HG02885 (cell line): ENCODE results near the gene IGF2BP2.
"Not testable (repeated sequence)": the region's sequence is repeated elsewhere in the genome, so short reads cannot be mapped to it uniquely, and the experiment has no call there.

Source experiments
- ATAC-seq: cut with Tn5 transposase; IDR thresholded peaks from one replicate; pipeline ENCODE4 v1.9.1; 2021; ENCODE audit warnings: mild to moderate bottlenecking; ENCODE audit not compliant: unreplicated experiment, poor library complexity

IGF2BP2 gene

DNA sequence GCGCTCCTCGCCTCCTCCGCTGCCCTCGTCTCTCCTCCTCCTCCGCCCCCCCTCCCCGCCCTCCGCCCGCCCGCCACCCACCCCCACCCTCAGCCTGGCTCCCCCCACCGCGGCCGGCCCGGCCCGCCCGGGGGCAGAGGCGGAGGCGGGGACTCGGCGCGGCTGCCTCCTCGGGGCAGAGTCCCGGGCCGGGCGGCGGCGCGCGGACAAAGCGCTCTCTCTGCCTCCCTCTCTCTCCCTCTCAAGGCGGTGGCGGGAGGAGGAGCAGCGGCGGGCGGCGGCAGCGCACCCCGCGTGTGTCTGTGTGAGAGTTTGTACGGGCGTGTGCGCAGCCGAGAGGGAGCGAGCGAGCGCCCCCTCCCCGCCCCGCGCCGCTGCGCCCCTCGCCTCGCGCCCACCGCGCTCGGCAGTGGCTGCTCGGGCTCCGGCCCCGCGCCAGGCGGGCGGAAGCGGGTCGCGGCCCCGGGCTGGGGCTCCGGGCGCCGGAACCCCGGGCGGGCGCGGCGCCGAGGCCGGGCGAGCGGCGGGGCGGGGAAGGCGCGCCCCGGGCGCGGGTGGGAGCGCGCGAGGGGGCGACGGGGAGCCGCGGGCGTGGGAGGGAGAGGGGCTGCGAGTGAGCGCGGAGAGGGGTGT is at the start of gene IGF2BP2:
TSS of gene IGF2BP2 (minus strand) at position 37 of the 633 bp plus-strand sequence. CDS start 82 bp downstream, outside the sequence.
- ATAC-seq: peak; percentile 71

DNA sequence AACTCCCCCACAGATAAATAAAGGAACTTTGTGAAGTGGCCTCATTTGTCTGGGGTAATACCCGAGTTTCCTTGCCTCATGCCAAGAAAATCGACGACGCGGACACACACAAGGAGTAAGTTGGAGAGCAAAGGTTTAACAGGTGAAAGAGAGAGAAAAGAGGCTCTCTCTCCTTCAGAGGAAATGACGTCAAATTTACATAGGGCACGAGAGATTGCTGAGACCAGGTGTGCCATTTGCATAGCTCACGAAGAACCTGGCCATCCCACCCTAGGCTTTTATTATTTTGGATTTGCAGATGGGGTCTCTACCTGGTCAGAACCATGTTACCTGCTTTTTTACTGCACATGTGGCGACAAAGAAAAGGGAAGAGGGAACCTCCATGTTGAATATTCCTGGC is 49.3 kb upstream of the IGF2BP2 start:
- no peak for ATAC-seq

DNA sequence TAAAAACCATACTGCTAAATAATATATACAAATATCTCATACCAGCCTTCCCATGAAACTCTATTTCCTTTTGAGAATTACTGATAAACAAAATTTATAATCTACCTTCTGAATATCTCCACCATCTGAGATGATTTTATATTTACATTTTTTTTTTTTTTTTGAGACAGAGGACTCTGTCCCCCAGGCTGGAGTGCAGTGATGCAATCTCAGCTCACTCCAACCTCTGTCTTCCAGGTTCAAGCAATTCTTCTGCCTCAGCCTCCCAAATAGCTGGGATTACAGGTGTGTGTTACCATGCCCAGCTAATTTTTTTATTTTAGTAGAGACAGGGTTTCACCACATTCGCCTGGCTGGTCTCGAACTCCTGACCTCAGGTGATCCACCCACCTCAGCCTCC is 42.8 kb upstream of the IGF2BP2 start:
- ATAC-seq: no peak

DNA sequence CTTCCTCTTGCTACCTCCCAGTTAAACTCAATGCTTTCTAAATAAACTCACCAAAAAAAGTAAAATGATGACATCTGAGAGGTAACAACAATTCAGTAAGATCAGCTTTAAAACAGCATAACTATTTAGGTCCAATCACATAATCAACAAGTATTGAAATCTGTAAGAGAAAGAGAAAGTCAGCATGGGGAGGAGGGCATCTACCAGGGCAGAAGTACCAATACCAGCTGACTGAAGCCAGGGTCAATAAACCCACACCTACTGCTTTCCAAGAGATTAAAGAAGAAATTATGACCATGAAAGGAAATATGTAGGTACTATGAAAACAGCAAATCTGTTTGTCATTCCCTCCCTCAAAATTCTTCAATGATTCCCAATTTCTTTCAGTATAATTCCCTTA is 42.2 kb upstream of the IGF2BP2 start:
- ATAC-seq: no peak

DNA sequence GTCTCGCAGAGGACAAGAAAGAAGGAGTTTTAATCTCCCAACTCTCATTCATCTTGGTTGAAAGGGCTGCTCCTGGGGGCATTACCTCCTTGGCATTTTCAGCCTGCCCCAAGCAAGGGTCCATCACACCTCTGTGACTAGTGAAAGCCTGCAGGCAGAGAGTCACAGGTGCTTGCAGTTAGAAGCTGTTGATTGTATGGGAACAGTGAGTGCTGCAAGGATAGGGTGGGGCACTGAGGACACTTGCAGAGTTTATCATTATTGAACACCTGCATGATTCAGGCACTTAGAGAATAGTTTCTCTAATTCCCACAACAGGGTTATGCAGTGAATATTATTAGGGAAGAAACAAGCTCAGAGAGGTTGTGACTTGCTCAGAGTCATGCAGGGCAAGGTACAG is 41.7 kb upstream of the IGF2BP2 start:
- no peak for ATAC-seq

DNA sequence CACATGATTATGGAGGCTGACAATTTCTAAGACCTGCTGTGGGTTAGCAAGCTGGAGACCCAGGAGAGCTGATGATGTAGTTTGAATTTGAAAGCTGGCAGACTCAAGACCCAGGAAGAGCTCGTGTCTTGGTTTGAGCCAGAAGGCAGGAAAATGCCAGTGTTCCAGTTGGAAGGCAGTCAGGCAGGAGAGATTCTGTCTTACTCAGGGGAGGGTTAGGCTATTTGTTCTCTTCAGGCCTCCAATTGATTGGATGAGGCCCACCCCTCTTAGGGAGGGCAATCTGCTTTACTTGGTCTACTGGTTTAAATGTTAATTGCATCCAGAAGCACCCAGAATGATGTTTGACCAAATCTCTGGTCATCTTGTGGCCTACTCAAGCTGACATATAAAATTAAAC is 40.4 kb upstream of the IGF2BP2 start:
- ATAC-seq: no peak

DNA sequence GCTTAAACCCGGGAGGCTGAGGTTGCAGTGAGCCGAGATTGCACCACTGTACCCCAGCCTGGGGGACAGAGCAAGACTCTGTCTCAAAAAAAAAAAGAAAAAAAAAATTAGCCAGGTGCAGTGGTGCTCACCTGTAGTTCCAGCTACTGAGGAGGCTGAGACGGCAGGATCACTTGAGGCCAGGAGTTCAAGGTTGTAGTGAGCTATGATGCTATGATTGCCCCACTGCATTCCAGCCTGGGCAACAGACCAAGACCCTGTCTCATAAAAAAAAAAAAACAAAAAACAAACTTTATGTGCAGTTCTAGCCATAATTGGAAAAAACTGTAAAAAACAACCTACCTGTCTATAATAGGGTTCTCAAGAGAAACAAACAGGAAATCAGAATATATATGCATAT is 39.9 kb upstream of the IGF2BP2 start:
- ATAC-seq: no peak

DNA sequence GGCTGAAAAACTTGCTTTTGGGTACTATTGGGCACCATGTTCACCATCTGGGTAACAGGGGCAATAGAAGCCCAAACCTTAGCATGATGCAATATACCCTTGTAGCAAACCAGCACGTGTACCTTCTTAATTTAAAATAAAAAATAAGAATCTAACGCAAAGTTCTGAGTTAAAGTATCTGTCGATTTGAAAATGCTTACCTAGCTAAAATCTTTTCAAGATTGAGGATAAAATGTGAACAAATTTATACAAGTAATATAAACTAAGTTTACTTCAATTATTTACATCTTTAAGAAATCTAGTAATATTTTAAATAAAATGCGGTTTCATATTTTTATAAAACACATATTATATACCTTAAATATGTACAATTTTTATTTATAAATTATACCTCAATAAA is 38.1 kb upstream of the IGF2BP2 start:
- no peak for ATAC-seq

DNA sequence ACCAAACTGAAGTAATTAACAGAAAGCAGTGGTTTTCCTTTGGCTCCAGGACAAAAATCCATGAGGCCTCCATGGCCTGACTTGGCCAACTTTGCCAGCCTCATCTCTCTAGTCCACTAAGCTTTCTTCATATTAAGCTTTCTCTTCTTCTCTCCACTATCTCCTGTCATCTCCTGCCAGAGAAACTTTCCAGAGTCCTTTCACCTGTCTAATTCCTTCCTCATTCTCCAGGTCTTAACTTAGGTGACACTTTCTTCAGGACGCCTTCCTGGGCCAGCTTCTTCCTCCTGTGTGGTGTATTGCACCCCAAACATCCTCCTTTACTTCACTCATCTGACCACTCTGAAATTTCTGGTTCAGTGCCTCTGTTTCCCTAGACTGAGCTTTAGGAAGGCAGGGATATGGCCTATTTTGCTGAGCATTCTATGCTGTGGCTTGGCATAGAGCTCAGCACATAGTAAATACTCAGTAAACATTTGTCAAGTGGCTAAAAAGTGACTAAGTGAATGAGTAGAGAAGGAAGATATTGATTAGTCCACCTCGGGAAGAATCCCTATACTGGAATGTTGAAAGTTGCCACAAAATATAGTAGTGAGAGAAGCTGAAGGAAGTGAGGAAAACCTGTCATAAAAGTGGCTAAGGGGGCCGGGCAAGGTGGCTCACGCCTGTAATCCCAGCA is 34.6 kb upstream of the IGF2BP2 start:
- ATAC-seq: no peak

DNA sequence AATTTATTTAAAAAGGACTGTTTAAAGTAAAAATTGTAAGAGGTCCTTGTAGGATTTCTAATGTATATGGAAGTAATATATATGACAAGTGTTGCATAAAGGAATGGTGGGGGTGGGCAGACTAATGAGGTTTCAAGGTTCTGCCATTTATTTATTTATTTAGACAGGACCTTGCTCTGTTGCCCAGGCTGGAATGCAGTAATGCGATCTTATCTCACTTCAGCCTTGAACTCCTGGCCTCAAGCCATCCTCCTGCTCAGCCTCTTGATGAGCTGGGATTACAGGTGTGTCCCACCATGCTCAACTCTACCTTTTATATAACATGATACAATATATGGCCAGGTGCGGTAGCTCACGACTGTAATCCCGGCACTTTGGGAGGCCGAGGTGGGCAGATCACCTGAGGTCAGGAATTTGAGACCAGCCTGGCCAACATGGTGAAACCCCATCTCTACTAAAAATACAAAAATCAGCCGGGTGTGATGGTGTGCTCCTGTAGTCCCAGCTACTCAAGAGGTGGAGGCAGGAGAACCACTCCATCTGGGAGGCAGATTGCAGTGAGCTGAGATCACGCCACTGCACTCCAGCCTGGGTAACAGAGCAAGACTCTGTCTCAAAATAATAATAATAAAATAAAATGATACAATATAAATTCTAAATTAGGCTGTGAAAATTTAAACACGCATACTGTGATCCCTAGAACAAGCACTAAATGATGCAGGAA is 33.8 kb upstream of the IGF2BP2 start:
- no peak for ATAC-seq

DNA sequence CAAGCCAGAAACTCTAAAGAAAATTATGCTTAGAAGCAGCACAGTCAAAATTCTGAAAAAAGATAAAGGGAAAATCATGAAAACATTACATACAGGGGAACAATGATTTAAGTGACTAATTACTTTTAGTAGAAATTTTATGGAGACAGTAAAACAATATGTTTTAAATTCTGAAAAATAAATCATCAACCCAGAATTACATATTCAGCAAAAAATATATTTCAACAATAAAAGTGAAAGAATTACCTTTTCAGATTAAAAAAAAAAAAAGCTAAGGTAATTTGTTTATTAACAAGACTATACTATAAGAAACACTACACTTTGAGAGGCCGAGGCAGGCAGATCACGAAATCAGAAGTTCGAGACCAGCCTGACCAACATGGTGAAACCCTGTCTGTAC is 32.4 kb upstream of the IGF2BP2 start:
- ATAC-seq: no peak

DNA sequence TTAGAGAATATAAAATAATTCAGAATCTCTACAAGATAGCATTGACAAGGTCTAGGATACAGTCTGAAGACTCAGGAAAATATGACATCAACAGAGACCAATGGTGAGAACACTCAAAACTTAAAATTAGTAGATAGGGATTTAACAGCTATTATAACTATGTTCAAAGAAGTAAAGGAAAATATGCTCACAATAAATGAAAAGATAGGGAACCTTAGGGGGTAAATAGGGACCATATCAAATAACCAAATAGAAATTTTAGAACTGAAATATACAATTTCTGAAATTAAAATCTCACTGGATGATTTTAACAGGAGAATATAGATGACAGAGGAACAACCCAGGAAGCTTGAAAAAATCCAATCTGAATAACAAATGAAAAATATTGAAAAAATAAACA is 31.8 kb upstream of the IGF2BP2 start:
- no peak for ATAC-seq

DNA sequence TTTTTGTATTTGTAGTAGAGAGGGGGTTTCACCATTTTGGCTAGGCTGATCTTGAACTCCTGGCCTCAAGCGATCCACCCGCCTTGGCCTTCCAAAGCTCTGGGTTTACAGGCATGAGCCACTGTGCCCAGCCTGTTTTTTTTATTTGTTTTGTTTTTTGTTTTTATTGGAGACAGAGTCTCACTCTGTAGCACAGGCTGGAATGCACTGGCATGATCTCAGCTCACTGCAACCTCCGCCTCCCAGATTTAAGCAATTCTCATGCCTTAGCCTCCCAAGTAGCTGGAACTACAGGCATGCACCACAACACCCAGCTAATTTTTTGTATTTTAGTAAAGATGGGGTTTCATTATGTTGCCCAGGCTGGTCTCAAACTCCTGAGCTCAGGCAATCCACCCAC is 28.9 kb upstream of the IGF2BP2 start:
- ATAC-seq: not testable (repeated sequence)

DNA sequence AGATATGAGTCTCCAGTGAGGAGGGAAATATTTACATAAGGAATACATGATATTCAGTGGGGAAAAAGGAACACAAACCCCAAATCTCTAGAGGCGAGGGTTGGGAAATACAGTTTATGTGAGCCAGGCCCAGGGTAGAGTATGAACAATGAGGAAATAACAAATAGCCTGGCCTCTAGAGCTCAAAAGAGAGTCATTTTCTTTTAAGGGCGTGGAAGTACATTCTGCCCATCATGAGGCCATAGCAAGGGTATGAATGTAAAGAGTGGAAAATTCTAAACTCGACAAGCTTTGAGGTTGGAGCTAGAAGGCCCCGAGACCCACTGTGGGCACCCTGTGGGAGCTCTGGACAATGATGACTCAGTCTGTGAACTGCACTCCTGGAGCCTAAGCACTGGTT is 27.8 kb upstream of the IGF2BP2 start:
- ATAC-seq: no peak

DNA sequence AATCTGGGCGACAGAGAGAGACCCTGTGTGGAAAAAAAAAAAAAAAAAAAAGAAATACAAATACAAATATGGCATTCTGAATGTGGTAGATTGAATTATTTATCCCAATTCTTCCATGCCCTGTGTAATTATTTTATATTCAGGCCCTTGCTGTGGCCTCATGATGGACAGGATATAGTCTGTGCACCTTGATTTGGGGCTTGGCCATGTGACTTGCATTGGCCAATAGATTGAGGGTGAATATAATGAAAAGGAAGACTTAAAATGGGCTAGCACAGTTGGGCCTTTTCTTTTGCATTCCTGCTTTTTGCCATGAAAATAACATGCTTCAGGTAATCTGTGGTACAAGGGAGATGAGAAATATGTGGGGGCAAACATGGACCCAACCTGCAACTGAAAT is 27.1 kb upstream of the IGF2BP2 start:
- ATAC-seq: no peak

DNA sequence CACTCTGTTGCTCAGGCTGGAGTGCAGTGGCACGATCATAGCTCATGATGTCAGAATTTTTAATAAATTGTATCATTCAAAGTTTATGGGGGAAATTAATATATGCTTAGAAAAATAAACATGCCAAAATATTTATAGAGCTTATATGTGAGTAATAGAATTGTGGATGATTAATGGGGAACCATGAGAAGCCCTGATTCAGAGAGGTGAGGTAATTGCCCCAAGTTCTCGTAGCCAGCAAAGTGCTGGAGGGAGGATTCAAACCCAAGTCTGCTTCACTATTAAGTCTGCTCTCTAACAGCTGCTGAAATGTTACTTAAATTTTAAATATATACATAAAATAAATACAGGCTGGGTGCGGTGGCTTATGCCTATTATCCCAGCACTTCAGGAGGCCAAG is 26.2 kb upstream of the IGF2BP2 start:
- ATAC-seq: no peak

DNA sequence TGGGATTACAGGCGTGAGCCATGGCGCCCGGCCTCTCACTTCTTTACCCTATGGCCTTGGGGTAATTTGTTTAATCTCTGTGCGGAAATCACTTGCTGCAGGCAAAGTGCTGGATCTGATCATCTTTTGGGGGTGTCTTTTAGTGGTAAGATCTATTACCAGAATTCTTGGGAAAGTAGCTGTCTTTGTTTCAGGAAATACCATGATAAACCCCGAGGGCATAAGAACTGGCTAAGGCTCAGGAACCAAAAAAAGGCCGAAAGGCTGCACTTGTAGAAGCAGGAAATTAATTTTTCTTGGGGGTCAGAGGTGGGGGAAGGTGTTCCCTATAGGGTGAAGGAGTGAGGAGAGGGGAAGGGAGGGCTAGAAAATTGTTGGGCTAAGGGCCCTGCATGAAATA is 22.7 kb upstream of the IGF2BP2 start:
- ATAC-seq: no peak

DNA sequence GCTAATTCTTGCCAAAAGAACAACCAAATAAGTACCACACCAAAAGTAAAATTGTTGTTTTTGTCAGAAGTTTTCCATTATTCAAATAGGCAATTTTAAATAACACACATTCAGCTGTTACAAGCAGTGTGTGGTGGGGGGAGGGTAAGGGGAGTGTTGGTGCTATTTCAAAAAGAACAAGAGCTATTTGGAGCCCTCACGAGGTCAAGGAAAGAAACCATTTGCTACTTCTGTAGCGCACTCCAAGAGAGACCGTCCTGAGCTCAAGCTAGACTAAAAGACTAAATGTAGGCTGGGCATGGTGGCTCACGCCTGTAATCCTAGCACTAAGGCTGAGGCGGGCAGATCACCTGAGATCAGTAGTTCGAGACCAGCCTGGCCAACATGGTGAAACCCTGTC is 21.2 kb upstream of the IGF2BP2 start:
- ATAC-seq: no peak

DNA sequence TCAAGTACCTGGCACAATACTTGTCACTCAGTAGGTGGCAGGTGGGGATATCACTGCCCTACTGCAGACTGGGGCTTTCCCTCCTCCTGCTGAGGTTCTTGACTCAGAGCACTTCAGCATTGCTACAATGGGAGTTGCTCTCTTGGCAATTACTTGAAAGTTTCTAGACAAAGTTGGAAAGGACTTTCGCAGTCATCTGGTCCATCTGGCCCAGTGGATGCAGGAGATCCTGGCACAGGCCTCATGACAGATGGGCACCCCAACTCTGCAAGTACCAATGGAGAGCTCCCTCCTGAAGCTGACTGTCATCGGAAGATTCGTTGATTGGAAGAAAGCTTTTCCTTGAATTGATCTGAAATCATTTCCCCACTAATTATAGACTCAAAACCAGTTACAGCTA is 19.2 kb upstream of the IGF2BP2 start:
- no peak for ATAC-seq

DNA sequence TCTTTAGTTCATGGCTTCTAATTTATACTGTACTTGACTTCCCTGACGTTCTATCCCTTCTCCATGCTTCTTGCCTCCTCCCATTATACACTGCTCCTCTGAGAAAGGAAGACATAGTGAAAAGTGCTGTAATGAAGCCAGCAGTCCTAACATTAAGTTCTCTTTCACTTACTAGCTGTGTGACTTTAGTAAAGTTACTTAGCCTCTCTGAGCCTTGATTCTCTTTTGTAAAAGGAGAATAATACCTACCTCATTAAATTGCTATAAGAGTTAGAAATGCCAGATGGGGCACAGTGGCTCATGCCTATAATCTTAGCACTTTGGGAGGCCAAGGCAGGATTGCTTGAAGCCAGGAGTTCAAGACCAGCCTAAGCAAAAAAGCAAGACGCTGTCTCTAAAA is 18.8 kb upstream of the IGF2BP2 start:
- no peak for ATAC-seq

DNA sequence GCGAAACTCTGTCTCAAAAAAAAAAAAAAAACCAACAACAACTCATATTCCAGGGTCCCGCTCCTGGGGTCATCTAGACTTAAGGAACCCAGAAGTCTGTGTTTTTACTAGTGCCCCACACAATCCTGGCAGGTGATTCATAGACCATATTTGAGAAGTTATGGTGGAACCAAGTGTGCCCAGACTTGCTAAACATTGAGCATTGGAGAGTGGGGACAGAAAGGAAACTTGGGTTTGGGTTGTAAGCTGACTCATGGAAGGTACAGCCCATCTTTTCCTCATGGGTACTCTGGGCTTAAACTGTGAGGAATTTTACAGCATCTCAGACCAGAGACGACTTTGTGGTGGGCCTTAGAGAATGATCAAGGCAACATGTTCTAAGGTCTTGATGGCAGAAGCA is 18.3 kb upstream of the IGF2BP2 start:
- ATAC-seq: no peak

DNA sequence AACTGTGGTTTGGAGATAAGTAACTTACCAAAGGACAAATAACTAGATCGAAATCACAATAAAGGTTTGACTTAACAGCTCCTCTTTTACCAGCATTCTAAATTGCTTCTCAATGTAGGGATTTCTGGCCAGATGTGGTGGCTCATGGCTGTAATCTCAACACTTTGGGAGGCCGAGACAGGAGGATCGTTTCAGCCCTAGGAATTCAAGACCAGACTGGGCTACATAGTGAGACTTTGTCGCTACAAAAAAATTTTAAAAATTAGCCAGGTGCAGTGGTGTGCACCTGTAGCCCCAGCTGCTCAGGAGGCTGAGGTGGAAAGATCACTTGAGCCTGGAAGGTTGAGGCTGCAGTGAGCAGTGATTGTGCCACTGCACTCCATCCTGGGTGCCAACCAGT is 17.4 kb upstream of the IGF2BP2 start:
- no peak for ATAC-seq
